GM21717 (cell line): ENCODE measurements around the gene SOX4.
"Not testable (repeated sequence)": the region's sequence is repeated elsewhere in the genome, so short reads cannot be mapped to it uniquely, and the experiment has no call there.

Source experiments
- ATAC-seq: cut with Tn5 transposase; IDR thresholded peaks from one replicate; pipeline ENCODE4 v1.9.1; 2021; ENCODE audit warnings: mild to moderate bottlenecking, moderate library complexity; ENCODE audit not compliant: unreplicated experiment

SOX4 gene

DNA sequence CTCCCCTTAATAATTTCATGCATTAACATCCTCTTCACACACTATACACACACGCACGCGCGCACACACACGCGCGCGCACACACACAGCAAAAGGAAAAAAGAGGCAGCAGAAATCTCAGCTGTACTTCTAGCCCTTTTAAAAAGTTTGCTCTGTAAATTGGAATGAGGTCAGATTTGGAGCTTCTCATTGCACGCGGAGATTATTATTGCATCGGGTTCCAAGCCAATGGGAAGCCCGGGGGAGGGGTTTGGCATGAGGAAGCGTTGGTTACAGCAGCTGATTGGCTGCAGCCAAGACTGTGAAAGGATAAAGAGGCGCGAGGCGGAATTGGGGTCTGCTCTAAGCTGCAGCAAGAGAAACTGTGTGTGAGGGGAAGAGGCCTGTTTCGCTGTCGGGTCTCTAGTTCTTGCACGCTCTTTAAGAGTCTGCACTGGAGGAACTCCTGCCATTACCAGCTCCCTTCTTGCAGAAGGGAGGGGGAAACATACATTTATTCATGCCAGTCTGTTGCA is at the start of gene SOX4:
Gene SOX4 (plus strand): TSS at position 340 of the 515 bp plus-strand sequence. CDS start 784 bp downstream, outside the sequence.
- peak; percentile 70 for ATAC-seq

DNA sequence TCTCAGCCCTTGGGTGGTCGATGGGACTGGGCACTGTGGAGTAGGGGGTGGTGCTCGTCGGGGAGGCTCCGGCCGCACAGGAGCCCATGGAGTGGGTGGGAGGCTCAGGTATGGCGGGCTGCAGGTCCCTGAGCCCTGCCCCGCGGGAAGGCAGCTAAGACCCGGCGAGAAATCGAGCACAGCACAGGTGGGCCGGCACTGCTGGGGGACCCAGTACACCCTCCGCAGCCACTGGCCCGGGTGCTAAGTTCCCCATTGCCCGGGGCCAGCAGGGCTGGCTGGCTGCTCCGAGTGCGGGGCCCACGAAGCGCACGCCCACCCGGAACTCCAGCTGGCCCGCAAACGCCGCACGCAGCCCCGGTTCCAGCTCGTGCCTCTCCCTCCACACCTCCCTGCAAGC is 41.3 kb upstream of the SOX4 start:
- ATAC-seq, result not testable (repeated sequence)

DNA sequence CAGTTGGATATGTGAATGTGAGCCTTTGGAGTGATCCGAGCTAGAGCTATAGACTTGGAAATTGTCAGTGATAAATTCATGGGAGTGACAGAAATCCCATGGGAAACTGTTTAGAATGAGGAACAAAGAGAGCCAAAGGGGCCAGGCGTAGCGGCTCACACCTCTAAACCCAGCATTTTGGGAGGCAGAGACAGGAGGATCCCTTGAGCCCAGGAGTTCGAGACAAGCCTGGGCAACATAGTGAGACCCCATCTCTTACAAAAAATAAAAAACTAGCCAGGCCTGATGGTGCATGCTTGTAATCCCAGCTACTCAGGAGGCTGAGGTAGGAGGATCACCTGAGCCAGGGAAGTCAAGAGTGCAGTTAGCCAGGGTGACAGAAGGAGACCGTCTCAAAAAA is 39.3 kb upstream of the SOX4 start:
- no peak for ATAC-seq

DNA sequence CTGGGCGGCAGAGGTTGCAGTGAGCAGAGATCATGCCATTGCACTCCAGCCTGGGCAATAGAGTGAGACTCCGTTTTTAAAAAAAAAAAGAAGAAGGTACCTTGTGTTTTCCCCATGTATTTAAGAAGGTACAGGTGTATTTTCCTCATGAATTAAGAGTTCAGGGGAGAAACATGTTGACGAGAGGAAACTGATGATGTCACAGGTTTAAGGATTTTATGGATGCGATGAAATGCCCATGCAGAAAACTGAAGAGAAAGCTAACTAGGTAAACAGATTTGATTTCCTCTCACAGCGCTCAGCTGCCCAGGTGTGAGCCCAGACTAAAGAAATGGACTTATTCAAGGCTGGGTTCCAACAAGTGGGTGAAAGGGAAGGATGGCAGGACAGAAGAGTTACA is 38.4 kb upstream of the SOX4 start:
- no peak for ATAC-seq

DNA sequence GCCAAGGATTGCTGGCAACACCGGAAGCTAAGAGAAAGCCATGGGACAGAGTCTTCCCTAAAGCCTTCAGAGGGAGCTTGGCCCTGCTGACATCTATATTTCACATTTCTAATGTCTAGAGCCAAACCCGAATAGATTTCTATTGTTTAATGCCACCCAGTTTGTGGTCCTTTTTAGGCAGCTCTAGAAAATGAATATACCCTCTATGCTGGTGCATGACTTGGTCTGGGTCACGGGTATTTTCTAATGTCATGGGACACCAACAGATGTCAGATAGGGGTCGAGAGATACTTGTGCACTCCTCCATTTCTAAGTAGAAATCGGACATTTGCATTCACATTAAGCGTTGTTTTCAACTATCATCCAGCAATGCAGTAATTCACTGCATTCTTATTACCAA is 37.0 kb upstream of the SOX4 start:
- ATAC-seq, result no peak

DNA sequence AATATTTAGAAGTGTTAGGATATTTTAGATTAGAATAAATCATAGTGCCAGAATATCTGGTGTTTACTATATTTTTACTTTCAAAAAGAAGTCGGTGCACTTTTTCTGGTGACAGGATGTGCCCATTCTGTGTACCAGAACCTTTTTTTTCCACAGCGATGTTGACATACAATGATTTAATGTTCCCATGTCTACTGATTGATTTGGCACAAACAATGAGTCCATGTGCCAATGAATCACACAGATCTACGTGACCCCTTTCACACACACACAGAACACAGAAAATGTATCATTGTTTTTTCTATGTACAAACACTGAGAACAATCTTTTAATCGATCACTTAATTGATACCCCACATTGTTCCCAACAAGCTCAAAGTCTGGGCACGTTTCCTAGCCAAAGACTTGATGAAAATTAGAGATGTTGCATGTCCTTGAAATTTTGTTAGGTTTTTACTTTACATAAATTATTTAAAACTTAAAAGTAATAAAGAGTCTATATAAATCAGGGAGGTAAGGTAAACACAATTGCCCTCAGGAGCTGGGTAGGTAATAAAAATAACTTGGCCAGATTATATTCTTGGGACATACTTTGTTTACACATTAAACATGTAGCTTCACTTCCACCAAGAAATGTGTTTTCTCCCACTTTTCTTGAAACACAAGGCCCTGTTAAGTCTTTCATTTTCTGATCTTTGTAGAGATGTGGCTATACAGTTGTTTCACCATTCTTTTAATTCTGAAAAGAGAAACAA is 36.4 kb upstream of the SOX4 start:
- ATAC-seq, result no peak

DNA sequence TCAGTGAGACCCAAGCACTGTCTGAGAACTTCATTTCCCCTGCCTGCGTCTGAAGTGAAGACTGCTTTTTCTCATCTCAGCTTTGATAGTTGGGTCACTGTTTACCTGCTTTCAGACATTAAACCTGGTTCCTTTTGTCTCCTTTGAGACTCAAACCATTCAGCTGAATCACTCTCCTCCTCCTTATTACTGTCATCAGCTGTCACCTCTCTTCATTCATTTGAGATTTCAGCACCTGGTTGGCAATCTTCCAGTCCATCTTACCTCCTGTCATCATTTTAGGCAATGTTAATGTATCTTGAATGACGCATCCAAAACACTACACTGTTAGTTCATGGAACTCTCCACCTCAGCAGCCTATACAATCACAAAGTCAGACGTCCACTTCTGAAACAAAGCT is 34.3 kb upstream of the SOX4 start:
- ATAC-seq, result no peak

DNA sequence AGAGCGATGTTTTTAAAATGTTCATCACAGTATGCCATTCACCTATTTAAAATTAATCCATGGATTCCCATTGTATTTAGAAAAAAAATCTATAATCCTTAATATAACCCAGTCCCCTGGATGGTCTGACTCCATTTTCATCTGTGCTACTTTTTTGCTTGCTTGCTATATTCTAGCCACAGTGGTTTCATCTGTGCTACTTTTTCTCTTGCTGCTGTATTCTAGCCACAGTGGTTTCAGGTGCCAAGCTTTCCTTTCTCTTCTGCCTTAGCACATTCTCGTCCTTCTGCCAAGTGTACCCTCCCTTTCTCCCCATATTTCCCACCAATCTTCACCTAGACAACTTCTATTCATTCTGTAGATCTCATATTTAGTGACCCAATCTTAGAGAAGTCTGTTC is 33.3 kb upstream of the SOX4 start:
- no peak for ATAC-seq

DNA sequence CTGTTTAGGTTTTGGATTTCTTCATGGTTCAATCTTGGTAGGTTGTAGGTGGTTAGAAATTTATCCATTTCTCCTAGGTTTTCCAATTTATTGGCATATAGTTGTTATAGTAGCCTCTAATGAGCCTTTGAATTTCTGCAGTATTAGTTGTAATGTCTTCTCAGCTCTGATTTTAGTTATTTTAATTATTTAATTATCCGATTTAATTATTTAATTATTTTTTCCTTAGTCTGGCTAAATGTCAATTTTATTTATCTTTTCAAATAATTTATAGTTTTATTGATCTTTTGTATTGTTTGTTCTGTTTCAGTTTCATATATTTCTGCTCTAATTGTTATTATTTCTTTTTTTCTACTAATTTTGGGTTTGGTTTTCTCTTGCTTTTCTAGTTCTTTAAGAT is 28.1 kb upstream of the SOX4 start:
- no peak for ATAC-seq

DNA sequence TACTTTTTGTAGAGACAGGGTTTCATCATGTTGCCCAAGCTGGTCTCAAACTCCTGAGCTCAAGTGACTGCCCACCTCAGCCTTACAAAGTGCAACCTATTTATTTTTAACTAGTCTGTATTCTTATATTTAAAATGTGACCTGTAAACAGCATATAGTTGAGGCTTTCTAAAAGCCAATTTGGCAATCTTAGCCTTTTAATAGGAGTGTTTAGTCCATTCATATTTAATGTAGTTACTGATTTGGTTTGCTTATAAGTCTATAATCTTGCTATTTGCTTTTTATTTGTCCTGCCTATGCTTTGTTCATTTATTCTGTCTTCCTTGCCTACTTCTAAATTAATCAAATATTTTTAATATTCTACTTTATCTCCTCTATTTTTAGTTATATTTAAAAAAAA is 15.0 kb upstream of the SOX4 start:
- ATAC-seq, result no peak

DNA sequence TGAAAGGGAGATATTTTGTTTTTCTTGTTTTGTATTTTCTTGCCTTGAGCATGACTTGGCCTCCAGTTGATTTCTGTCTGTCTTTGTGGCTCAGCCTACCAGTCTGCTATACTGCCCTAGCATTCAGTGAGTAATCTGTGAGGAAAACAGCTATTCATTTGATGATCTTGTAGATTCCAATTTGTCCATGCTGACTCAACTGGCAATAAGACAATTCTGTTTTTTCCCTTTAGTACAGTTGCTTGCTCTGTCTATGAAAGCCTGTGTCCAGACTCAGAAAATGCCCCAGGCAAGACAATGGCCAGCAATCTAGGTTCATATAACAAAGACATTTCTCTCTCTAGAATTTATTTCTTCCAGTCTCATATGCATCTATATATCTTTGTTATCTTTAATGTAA is 10.9 kb upstream of the SOX4 start:
- ATAC-seq, result no peak

DNA sequence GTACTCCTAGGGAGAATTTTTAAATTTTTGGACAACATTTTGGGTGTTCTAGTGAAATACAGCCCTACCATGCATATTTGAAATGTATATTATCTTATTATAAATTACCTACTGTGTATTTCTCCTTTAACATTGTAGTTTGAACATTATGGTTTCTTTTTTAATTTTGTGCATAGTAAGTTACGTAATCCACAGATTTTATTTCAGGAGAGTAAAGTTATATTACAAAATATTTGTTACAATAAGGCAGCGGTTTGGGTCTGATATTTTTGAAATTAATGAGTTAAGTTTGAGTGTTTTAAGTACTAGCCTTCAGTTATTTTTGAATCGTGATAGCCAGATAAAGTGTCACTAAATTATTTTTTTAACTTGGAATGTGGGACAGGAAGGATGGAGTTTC is 7.3 kb upstream of the SOX4 start:
- no peak for ATAC-seq

DNA sequence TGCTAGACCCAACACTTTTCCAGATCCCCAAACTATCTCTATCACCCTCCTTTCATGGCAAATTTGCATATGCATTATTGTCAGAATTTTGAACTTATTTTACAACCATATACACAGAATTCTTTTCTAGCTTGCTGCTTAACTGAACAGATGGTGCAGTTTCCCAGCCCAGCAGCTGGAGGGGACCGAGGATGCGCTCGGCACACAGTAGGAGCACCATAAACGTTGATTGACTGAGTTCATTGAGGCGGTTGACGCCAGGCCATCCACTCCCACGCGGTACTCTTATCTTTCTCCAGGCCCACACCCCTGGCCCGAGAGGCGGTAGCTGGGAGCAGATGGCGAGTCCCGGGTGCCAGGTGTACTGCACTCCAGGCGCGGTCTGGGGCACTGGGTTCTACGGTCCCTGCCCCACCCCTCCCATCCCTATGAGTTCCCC is 6.8 kb upstream of the SOX4 start:
- peak; percentile 1 for ATAC-seq

DNA sequence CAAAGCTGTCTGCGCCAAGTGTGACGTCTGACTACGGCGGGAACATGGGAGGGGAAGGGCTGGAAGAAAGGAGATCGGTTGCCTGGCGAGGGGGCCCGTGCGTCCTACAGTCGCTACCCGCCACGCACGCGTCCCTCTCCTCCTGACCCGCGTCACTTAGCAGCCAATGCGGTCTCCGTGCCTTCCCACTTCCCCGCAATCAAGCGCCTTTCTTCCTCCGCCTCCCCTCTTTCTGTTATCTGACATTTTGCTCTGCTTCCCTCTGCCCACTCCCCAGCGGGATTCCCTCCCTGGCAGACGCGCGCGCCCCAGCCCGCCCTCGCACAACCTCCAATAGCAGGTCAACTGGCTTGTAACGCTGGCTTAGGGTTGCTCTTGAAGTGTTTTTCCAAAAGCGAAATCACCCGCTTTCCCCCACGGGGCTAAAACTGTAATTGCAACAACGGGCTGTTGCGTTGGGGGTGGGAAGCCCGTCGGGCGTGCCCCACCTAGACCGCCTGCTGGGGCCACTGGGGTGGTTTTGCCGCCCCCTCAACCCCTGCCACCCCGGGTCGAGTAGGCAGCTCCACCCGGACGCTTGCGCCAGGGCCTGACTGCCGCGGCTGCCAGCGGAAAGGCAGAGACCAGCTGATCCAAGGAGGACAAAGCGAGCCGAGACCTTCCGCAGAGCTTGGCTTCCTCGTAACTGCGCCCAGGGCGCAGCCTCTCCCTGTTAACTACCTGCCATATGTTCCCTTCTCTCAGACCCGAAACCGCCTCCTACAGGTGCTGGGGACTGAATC is 6.2 kb upstream of the SOX4 start:
- peak; percentile 42 for ATAC-seq

DNA sequence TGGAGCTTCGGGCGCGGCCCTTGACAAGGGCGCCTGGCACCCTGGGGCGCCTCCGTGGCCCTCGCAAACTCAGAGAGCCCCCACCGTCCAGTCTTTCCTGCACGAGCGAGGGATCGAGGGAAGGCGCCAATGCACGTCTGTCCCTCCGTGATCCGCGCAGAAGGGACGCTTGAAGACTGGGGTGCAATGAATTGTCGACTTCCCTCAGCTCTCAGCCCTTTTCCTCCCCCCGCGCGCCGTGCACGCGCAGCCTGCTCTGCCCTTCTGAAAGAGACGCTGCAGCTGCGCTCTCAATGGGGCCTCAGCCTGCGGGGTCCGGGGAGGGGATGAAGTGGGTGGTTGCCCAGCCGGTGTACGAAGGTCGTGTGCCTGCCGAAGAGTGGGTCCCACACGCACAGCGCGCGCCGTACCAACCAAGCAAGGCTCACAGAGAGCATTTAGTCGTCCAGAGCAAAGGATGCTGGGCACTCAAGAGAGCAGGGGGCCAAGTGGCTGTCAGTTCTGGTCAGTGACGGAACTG is 5.5 kb upstream of the SOX4 start:
- ATAC-seq, result peak; percentile 39

DNA sequence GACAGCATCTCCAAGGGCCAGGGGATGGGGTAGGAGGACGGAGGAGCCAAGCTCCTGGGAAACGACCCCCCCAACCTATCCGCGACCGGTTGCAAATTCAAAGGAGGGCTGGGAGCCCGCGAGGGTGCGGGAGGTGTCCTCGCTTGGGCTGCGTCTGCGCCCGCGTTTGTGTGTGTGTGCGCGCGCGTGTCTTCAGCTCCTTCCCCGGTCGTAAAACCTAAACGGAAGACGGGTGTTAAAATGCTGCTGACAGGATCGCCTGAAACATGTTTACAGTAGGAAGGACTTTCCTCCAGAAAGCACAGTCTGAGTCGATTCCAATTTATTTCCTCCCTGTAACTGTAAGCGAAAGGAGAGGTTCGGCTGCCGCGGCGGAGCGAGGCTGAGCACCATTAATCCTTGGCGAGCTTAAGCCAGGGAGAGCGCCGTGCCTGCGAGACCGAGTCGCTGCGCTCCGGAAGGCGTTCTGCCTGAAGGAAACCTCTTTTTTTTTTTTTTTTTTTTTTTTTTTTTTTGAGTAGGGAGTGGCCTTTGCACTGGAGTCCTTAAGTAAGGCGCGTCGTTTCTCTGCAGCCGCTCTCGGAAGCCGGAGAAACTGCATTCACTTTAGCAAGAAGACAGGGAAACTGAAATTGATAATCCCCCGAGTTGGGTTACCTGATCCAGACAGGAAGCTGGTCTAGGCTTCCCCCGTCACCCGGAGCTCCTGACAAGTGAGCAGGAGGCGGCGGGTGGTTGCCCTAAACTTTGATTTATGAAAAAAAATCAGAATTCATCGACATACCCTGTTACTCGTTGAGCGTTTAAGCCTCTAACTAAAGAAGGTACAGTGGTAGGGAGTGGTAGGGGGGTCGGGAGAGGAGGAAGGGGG is 4.8 kb upstream of the SOX4 start:
- peak; percentile 30 for ATAC-seq

DNA sequence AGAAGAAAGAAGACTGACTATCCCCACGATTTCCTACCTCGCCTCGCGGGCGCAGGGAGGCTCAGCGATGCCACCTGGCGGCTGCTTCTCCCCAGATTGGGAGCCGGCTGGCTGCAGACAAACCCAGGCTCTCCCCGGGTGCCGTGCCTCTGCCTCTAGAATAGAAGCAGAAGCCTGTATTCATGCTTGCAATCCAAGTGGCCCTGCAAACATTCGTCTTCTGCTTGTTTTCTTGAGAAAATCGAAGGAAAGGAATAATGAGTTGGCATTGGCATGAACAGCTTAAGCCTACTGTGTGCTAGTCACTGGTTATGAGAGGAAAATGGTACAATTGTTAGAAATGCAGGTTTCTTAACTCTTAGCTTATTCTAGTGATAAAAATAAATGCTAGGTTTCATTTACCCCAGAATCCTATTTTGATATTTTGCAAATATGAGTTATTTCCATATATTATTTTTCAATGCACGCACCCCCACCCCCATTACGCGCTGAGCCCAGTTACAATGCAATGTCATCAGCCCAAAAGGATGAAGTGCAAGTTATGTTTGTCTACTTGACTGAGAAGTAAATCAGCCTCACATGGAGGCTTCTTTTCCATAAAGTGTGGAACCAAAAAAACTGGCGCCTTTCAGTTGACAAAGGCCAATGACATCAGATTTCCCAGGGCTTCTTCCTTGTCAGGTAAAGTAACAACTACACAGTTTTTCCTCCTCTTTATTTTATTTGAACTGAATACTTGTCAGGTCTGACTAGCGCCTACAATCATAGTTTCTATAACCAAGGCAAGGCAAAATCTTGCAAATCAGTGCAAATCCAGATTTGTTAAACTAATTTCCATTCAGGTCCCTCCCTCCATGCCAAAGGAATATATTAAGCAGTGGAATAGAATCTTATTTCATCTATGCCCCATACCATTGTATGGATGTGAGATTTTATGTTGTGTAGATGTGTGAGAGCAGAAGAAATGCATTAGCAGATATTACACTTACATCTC is 3.9 kb upstream of the SOX4 start:
- ATAC-seq, result peak; percentile 32

DNA sequence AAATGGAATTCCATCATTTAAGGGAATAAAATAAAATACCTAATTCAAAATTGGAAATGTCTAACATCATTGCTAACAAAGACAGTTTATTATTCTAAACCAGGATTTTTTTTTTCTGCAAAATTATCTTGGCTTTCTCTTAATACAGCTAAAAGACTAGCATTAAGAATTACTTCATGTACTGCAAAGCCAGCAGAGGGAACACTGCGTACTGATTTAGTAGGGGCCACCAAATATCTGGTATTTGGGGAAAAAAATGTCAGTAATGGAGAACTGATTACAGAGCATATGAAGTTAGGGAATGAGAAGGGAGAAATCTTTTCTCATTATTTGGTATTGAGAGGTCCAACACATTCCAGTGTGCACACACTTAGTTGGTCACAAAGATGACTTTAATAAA is 3.2 kb upstream of the SOX4 start:
- ATAC-seq, result no peak

DNA sequence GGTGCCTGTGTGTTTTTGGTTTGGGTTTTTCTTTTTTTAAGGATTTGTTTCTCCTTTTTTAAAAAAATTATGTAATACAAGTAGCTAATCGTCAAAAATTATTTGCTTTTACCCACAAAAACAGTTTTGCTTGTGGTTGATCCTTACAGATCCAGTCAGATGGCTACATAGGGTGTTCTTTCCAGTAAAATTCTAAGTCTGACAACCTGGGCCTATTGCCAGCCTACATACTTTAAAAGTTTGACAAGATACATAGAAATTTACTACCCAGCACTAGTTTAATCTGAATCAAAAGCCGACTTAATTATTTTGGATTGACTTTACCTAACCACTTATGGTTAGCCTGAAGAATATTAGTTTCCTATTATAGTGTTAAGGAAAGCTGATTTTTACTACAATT is 2.1 kb upstream of the SOX4 start:
- ATAC-seq, result no peak

DNA sequence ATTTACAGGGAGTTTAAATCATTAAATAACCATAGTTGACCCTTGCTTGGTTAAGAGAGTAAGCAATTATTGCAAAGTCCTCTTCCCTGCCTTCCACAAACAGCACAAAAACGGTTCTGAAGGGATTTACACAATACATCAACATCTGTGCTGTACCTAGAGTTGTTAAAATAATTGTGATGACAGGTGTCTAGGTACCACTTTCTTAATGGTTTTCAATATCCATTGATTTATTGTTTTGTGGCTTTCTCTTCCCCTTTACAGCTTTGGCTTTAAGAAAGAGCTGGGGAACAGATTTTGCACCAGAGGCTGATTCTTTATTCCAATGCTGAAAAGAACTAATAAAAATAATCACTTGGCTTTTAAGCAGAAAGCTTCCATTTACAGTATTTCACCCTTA is 598 bp upstream of the SOX4 start:
- no peak for ATAC-seq
